ENCODE measurements around the gene ADCY2.

DNA sequence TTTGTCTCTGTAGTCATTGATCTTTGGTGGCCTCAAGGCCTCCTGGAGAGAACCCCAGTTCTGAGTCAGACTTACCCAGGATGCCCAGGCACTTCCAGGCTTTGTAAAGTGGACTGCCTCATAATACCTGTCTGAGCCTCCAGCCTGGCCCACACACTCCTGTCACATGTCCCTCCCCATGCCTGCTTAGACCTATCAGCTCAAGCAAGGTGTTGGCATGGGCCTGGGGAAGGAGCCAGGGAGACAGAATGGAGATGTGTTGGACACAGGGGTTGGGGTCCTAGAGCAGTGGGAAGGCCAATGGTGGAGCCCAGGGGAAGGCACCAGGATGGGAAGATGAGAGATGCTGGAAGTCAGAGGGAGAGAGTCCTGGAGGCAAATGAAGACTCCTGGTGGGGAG lies 318.8 kb downstream of the ADCY2 start:
- TF ChIP-seq EZH2 (IDR thresholded peaks at IDR 0.05; ENCODE audit: borderline replicate concordance, low read depth, low read length, poor library complexity, severe bottlenecking), result no peak
- TF ChIP-seq, protein P1, sequence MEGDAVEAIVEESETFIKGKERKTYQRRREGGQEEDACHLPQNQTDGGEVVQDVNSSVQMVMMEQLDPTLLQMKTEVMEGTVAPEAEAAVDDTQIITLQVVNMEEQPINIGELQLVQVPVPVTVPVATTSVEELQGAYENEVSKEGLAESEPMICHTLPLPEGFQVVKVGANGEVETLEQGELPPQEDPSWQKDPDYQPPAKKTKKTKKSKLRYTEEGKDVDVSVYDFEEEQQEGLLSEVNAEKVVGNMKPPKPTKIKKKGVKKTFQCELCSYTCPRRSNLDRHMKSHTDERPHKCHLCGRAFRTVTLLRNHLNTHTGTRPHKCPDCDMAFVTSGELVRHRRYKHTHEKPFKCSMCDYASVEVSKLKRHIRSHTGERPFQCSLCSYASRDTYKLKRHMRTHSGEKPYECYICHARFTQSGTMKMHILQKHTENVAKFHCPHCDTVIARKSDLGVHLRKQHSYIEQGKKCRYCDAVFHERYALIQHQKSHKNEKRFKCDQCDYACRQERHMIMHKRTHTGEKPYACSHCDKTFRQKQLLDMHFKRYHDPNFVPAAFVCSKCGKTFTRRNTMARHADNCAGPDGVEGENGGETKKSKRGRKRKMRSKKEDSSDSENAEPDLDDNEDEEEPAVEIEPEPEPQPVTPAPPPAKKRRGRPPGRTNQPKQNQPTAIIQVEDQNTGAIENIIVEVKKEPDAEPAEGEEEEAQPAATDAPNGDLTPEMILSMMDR (conservative IDR thresholded peaks at IDR 0.05; ENCODE audit: low read depth, low read length), result no peak
